HepG2 (cell line): ENCODE results near the gene ACSS2. TPM values are rescaled to one million over a fixed set of nuclear protein-coding genes. Genes with fewer than 3 reads are reported as not detected.

Experiments
- GTF3A ChIP-seq: sonication (generic); formaldehyde crosslinking; conservative IDR thresholded peaks from 2 replicates; pipeline ENCODE4 v1.4.0; 2020; ENCODE audit warnings: mild to moderate bottlenecking, missing genetic modification reagents
- KMT2B ChIP-seq: IDR thresholded peaks from 2 replicates; pipeline ENCODE4 v1.6.1; 2016; ENCODE audit warnings: missing genetic modification reagents, missing compliant biosample characterization
- NCOA1 ChIP-seq: sonication (generic); formaldehyde crosslinking; IDR thresholded peaks from 2 replicates; pipeline ENCODE4 v1.9.0; 2021; ENCODE audit warnings: missing genetic modification reagents
- RAD51 ChIP-seq: fragments of 450-650 bp; IDR thresholded peaks from 2 replicates; pipeline ENCODE4 v1.6.1; 2016; ENCODE audit warnings: borderline replicate concordance
- STAT5B ChIP-seq: sonication (generic); formaldehyde crosslinking; IDR thresholded peaks from 2 replicates; pipeline ENCODE4 v1.4.0; 2020; ENCODE audit warnings: missing genetic modification reagents
- ZBTB7A ChIP-seq: sonication (generic); formaldehyde crosslinking; IDR thresholded peaks from 2 replicates; pipeline ENCODE4 v1.8.0; 2022; ENCODE audit warnings: mild to moderate bottlenecking, missing genetic modification reagents
- ZNF253 ChIP-seq: sonication (generic); formaldehyde crosslinking; IDR thresholded peaks from 2 replicates; pipeline ENCODE4 v1.8.0; 2022; ENCODE audit warnings: mild to moderate bottlenecking, missing genetic modification reagents, borderline replicate concordance
- ZNF296 ChIP-seq: sonication (generic); formaldehyde crosslinking; conservative IDR thresholded peaks from 2 replicates; pipeline ENCODE4 v1.5.0; 2020; ENCODE audit warnings: mild to moderate bottlenecking, missing genetic modification reagents
- ZNF326 ChIP-seq: sonication (generic); formaldehyde crosslinking; IDR thresholded peaks from 2 replicates; pipeline ENCODE4 v1.4.0; 2020; ENCODE audit warnings: missing genetic modification reagents, borderline replicate concordance
- ZNF720 ChIP-seq: sonication (generic); formaldehyde crosslinking; IDR thresholded peaks from 2 replicates; pipeline ENCODE4 v1.4.0; 2020; ENCODE audit warnings: missing genetic modification reagents
- polyA plus RNA-seq, 8 experiments: library from polyadenylated mRNA; depleted of rRNA in 3 of 8; stranded (reverse) in 7 of 8; unstranded in 1 of 8; fragments of >200 nt; fragmentation: Illumina TruSeq in 4 of 8; extraction: Trizol in 4 of 8; gene quantifications; 2 replicates each; pipeline versions ENCODE4 v1.2.1 to v1.2.3, GENCODE V29; 2011 to 2016; ENCODE audit warnings: low read depth in 4 of 8, missing spikeins in 1 of 8, mixed read lengths in 1 of 8; ENCODE audit not compliant: insufficient read depth in 1 of 8
- total RNA-seq, 5 experiments: library from RNA; depleted of rRNA; stranded (reverse); fragments of >200 nt; fragmentation: Illumina TruSeq; extraction: Trizol; gene quantifications; 2 replicates each; pipeline ENCODE4 v1.2.3, GENCODE V29; 2016; ENCODE audit warnings: low read depth in 1 of 5
- TF ChIP-seq, protein P1 (sequence below): IDR thresholded peaks from 2 replicates; pipeline ENCODE4 v1.6.1; 2012; ENCODE audit warnings: low read length, improper control_type of control experiment
- TF ChIP-seq, protein P2 (sequence below): sonication (generic); formaldehyde crosslinking; IDR thresholded peaks from 2 replicates; pipeline ENCODE4 v1.4.0; 2020; ENCODE audit warnings: missing genetic modification reagents, borderline replicate concordance
- TF ChIP-seq, protein P3 (sequence below): sonication (generic); formaldehyde crosslinking; IDR thresholded peaks from 2 replicates; pipeline ENCODE4 v1.5.0; 2020; ENCODE audit warnings: mild to moderate bottlenecking, missing genetic modification reagents
- TF ChIP-seq, protein P4 (sequence below): sonication (generic); formaldehyde crosslinking; IDR thresholded peaks from 2 replicates; pipeline ENCODE4 v1.5.1; 2020; ENCODE audit warnings: missing genetic modification reagents, mild to moderate bottlenecking, borderline replicate concordance
- TF ChIP-seq, protein P5 (sequence below): sonication (generic); formaldehyde crosslinking; IDR thresholded peaks from 2 replicates; pipeline ENCODE4 v1.8.0; 2022; ENCODE audit warnings: mild to moderate bottlenecking, missing genetic modification reagents, moderate library complexity

ACSS2 gene
- total and polyA plus RNA-seq, 2 of the 13 experiments (the other 11 are each of a cell fraction or from before 2014, with no cell fraction given), result 72.8 to 89.7 TPM

DNA sequence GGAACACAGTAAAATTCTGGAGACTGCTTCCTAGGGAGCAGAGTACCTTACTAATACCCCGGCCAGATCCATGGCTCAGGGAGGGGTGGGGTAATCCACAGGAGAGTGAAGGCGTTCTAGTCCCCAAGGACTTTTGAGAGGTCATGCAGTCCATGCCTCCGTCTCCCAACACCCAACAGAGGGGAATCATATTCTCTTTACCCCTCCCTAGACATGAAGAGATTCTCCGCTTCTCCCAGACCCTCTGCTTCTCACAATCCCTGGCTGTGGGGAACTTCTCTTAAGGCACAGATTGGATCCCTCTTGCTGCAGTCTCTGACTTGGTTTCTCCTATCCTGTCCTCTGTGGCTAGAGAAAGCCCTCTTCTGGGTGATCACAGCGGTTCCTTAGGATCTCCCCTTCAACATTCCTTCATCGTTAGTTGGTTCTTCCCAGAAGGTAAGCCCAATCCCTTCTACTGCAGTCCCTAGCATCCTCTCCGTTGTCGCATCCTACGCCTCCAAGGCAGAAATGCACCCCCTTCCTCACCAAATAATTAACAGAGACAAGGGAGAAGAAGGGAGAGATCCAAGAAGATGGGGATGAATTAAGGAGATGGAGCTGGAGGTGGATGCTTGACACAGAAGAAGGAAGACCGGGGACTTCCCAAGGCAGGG is 4.3 kb upstream of the ACSS2 start (continued):
- TF ChIP-seq, protein P1, sequence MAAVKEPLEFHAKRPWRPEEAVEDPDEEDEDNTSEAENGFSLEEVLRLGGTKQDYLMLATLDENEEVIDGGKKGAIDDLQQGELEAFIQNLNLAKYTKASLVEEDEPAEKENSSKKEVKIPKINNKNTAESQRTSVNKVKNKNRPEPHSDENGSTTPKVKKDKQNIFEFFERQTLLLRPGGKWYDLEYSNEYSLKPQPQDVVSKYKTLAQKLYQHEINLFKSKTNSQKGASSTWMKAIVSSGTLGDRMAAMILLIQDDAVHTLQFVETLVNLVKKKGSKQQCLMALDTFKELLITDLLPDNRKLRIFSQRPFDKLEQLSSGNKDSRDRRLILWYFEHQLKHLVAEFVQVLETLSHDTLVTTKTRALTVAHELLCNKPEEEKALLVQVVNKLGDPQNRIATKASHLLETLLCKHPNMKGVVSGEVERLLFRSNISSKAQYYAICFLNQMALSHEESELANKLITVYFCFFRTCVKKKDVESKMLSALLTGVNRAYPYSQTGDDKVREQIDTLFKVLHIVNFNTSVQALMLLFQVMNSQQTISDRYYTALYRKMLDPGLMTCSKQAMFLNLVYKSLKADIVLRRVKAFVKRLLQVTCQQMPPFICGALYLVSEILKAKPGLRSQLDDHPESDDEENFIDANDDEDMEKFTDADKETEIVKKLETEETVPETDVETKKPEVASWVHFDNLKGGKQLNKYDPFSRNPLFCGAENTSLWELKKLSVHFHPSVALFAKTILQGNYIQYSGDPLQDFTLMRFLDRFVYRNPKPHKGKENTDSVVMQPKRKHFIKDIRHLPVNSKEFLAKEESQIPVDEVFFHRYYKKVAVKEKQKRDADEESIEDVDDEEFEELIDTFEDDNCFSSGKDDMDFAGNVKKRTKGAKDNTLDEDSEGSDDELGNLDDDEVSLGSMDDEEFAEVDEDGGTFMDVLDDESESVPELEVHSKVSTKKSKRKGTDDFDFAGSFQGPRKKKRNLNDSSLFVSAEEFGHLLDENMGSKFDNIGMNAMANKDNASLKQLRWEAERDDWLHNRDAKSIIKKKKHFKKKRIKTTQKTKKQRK, result no peak
- TF ChIP-seq, protein P2, sequence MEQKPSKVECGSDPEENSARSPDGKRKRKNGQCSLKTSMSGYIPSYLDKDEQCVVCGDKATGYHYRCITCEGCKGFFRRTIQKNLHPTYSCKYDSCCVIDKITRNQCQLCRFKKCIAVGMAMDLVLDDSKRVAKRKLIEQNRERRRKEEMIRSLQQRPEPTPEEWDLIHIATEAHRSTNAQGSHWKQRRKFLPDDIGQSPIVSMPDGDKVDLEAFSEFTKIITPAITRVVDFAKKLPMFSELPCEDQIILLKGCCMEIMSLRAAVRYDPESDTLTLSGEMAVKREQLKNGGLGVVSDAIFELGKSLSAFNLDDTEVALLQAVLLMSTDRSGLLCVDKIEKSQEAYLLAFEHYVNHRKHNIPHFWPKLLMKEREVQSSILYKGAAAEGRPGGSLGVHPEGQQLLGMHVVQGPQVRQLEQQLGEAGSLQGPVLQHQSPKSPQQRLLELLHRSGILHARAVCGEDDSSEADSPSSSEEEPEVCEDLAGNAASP, result no peak
- 0 out of 2 replicates have a peak, but pooled peaks have one; percentile 1 for TF ChIP-seq GTF3A
- TF ChIP-seq, protein P3, sequence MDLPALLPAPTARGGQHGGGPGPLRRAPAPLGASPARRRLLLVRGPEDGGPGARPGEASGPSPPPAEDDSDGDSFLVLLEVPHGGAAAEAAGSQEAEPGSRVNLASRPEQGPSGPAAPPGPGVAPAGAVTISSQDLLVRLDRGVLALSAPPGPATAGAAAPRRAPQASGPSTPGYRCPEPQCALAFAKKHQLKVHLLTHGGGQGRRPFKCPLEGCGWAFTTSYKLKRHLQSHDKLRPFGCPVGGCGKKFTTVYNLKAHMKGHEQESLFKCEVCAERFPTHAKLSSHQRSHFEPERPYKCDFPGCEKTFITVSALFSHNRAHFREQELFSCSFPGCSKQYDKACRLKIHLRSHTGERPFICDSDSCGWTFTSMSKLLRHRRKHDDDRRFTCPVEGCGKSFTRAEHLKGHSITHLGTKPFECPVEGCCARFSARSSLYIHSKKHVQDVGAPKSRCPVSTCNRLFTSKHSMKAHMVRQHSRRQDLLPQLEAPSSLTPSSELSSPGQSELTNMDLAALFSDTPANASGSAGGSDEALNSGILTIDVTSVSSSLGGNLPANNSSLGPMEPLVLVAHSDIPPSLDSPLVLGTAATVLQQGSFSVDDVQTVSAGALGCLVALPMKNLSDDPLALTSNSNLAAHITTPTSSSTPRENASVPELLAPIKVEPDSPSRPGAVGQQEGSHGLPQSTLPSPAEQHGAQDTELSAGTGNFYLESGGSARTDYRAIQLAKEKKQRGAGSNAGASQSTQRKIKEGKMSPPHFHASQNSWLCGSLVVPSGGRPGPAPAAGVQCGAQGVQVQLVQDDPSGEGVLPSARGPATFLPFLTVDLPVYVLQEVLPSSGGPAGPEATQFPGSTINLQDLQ (CRISPR knock-in tag), result 0 out of 2 replicates have a peak, but pooled peaks have one; percentile 1
- TF ChIP-seq NCOA1 (CRISPR knock-in tag), result no peak
- TF ChIP-seq ZBTB7A (CRISPR knock-in tag), result no peak
- TF ChIP-seq ZNF253 (CRISPR knock-in tag), result 0 out of 2 replicates have a peak, but pooled peaks have one; percentile 22
- TF ChIP-seq RAD51, result no peak
- TF ChIP-seq, protein P4, sequence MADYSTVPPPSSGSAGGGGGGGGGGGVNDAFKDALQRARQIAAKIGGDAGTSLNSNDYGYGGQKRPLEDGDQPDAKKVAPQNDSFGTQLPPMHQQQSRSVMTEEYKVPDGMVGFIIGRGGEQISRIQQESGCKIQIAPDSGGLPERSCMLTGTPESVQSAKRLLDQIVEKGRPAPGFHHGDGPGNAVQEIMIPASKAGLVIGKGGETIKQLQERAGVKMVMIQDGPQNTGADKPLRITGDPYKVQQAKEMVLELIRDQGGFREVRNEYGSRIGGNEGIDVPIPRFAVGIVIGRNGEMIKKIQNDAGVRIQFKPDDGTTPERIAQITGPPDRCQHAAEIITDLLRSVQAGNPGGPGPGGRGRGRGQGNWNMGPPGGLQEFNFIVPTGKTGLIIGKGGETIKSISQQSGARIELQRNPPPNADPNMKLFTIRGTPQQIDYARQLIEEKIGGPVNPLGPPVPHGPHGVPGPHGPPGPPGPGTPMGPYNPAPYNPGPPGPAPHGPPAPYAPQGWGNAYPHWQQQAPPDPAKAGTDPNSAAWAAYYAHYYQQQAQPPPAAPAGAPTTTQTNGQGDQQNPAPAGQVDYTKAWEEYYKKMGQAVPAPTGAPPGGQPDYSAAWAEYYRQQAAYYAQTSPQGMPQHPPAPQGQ (CRISPR knock-in tag), result 0 out of 2 replicates have a peak, but pooled peaks have one; percentile 52
- no peak for TF ChIP-seq ZNF720 (CRISPR knock-in tag)
- TF ChIP-seq STAT5B (CRISPR knock-in tag), result no peak
- TF ChIP-seq, protein P5, sequence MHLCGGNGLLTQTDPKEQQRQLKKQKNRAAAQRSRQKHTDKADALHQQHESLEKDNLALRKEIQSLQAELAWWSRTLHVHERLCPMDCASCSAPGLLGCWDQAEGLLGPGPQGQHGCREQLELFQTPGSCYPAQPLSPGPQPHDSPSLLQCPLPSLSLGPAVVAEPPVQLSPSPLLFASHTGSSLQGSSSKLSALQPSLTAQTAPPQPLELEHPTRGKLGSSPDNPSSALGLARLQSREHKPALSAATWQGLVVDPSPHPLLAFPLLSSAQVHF (CRISPR knock-in tag), result no peak
- no peak for TF ChIP-seq KMT2B (CRISPR knock-in tag)
- TF ChIP-seq ZNF326 (CRISPR knock-in tag), result no peak
- TF ChIP-seq ZNF296, result 0 out of 2 replicates have a peak, but pooled peaks have one; percentile 55
